ENCODE data around the gene HSPH1.
A peak's percentile ranks its signal among the peaks of the same experiment; 100 is the strongest.

Gene HSPH1

GRCh38 chr13:31161557-31162150, at the start of gene HSPH1:
Gene HSPH1 (minus strand): TSS chr13:31161904. CDS start chr13:31161582, 322 bp downstream.
- H3K27ac ChIP-seq (ENCODE audit: low read length) = peak within 1 kb of the TSS; percentile 80
- peaks cover 51% of the 10 kb centered on the region for H3K79me2 ChIP-seq (ENCODE audit: low read length)
- H3K9ac ChIP-seq (ENCODE audit: low read length) = peak within 1 kb of the TSS; percentile 91
- peaks cover 13% of the 10 kb centered on the region for H3K36me3 ChIP-seq (replicated peaks; ENCODE audit: low read depth, low read length)
- H3K27me3 ChIP-seq (ENCODE audit: low read depth, low read length) = no peaks in the 10 kb centered on the region
- peaks cover 21% of the 10 kb centered on the region for H3K4me1 ChIP-seq (ENCODE audit: low read length)
- H3K9me3 ChIP-seq (ENCODE audit: insufficient read depth, low read length) = no peaks in the 10 kb centered on the region
- H2AFZ ChIP-seq (ENCODE audit: low read depth, low read length) = peak within 1 kb of the TSS; percentile 97
- H3K4me2 ChIP-seq (ENCODE audit: low read length) = peak within 1 kb of the TSS; percentile 94
- TF ChIP-seq CTCF (IDR thresholded peaks at IDR 0.05; ENCODE audit: low read depth, low read length) (peak; percentile 24; the same call in 1 of the 2 replicates), EZH2phosphoT487 (IDR thresholded peaks at IDR 0.05; ENCODE audit: low read depth) (no peak)
- peak within 1 kb of the TSS; percentile 86 for H3K4me3 ChIP-seq (ENCODE audit: low read length)
- H4K20me1 ChIP-seq (ENCODE audit: insufficient read depth, low read length) = peaks cover 20% of the 10 kb centered on the region

- no peaks in the 10 kb centered on the region for H3K36me3 ChIP-seq (replicated peaks; ENCODE audit: low read depth, low read length)
- no peak overlapping the region for H3K27ac ChIP-seq (ENCODE audit: low read length)
- no peak overlapping the region for H3K4me3 ChIP-seq (ENCODE audit: low read length)
- H3K9me3 ChIP-seq (ENCODE audit: insufficient read depth, low read length) = no peaks in the 10 kb centered on the region
- H3K27me3 ChIP-seq (ENCODE audit: low read depth, low read length) = no peaks in the 10 kb centered on the region
- no peak overlapping the region for H3K9ac ChIP-seq (ENCODE audit: low read length)
- no peak overlapping the region for H2AFZ ChIP-seq (ENCODE audit: low read depth, low read length)
- H4K20me1 ChIP-seq (ENCODE audit: insufficient read depth, low read length) = no peaks in the 10 kb centered on the region
- H3K79me2 ChIP-seq (ENCODE audit: low read length) = no peaks in the 10 kb centered on the region
- no peak for TF ChIP-seq EZH2phosphoT487 (IDR thresholded peaks at IDR 0.05; ENCODE audit: low read depth)
- no peak for TF ChIP-seq CTCF (IDR thresholded peaks at IDR 0.05; ENCODE audit: low read depth, low read length)
- H3K4me1 ChIP-seq (ENCODE audit: low read length) = no peaks in the 10 kb centered on the region
- no peak overlapping the region for H3K4me2 ChIP-seq (ENCODE audit: low read length)
These were observed 48.1 kb upstream of the HSPH1 start for GRCh38 chr13:31209841-31210210.

GRCh38 chr13:31209172-31209840, 47.6 kb upstream of the HSPH1 start:
- Histone ChIP-seq H3K79me2 (ENCODE audit: low read length) (no peaks in the 10 kb centered on the region), H4K20me1 (ENCODE audit: insufficient read depth, low read length) (no peaks in the 10 kb centered on the region), H3K36me3 (replicated peaks; ENCODE audit: low read depth, low read length) (no peaks in the 10 kb centered on the region), H3K9me3 (ENCODE audit: insufficient read depth, low read length) (no peaks in the 10 kb centered on the region), H3K9ac (ENCODE audit: low read length) (no peak overlapping the region), H3K4me1 (ENCODE audit: low read length) (no peaks in the 10 kb centered on the region; the same call in 1 of the 2 replicates), H3K4me2 (ENCODE audit: low read length) (no peak overlapping the region), H3K4me3 (ENCODE audit: low read length) (no peak overlapping the region), H2AFZ (ENCODE audit: low read depth, low read length) (no peak overlapping the region), H3K27ac (ENCODE audit: low read length) (no peak overlapping the region), H3K27me3 (ENCODE audit: low read depth, low read length) (no peaks in the 10 kb centered on the region)
- TF ChIP-seq CTCF (IDR thresholded peaks at IDR 0.05; ENCODE audit: low read depth, low read length) = no peak
- TF ChIP-seq EZH2phosphoT487 (IDR thresholded peaks at IDR 0.05; ENCODE audit: low read depth) = no peak

DNA sequence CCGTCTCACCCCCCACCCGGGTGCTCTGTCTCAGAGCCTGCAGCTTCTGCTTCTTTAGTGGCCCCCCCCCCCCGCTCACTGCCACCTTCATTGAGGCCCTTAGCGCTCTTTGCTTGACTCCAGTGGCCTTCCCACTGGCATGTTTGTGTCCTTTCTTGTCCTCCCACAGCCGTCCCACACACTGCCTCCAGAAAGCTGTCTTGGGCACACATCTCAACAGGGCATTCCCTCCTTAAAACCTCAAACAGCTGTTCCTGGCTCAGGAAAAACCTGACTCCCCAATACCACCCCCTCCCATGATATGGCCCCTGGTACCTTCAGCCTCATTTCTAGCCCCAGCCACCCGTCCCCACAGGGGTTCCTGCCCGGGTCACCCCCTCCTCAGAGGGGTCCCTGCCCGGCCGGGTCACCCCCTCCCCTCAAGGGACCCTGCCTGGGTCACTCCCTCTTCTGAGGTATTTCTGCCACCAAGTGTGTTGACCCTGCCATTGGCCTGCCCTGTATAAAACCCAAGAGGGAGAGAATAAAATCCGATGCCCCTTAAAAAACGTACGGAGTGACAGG, 46.9 kb upstream of the HSPH1 start:
- TF ChIP-seq CTCF (IDR thresholded peaks at IDR 0.05; ENCODE audit: low read depth, low read length) (no peak), EZH2phosphoT487 (IDR thresholded peaks at IDR 0.05; ENCODE audit: low read depth) (no peak)
- Histone ChIP-seq H3K9ac (ENCODE audit: low read length) (no peak overlapping the region), H3K27me3 (ENCODE audit: low read depth, low read length) (no peaks in the 10 kb centered on the region), H3K79me2 (ENCODE audit: low read length) (no peaks in the 10 kb centered on the region), H2AFZ (ENCODE audit: low read depth, low read length) (no peak overlapping the region), H4K20me1 (ENCODE audit: insufficient read depth, low read length) (no peaks in the 10 kb centered on the region), H3K4me3 (ENCODE audit: low read length) (no peak overlapping the region), H3K4me2 (ENCODE audit: low read length) (no peak overlapping the region), H3K9me3 (ENCODE audit: insufficient read depth, low read length) (no peaks in the 10 kb centered on the region), H3K4me1 (ENCODE audit: low read length) (no peaks in the 10 kb centered on the region; the same call in 1 of the 2 replicates), H3K36me3 (replicated peaks; ENCODE audit: low read depth, low read length) (no peaks in the 10 kb centered on the region), H3K27ac (ENCODE audit: low read length) (no peak overlapping the region)

Measured in OCI-LY3 (cell line).